ENCODE results near the gene GALNT7.
A peak's percentile ranks its signal among the peaks of the same experiment; 100 is the strongest.

GALNT7 gene

GRCh38 chr4:173270312-173271027 lies 101.9 kb downstream of the GALNT7 start:
- DNase-seq: no peak

GRCh38 chr4:173272314-173272713 lies 103.7 kb downstream of the GALNT7 start:
- no peak for DNase-seq

DNA sequence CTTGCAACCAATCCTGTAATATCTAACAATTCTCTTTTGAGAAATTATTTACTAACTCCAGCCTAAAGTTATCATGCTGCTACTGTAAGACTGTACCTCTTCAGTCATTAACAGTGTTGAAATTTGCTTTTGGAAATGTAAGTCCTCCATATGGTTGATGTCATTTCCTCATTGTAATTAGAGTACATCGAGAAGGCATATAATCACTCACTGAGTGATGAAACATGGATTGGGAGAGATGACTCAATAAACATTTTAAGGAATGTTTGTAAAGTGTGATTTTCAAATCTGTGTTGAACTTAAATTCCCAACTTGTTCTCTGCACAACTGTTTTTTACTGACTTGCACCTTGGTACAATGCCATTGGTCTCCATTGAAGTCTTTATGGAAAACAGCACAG lies 104.4 kb downstream of the GALNT7 start:
- peak; percentile 63 for DNase-seq

GRCh38 chr4:173273941-173274340 lies 105.3 kb downstream of the GALNT7 start:
- no peak for DNase-seq

DNA sequence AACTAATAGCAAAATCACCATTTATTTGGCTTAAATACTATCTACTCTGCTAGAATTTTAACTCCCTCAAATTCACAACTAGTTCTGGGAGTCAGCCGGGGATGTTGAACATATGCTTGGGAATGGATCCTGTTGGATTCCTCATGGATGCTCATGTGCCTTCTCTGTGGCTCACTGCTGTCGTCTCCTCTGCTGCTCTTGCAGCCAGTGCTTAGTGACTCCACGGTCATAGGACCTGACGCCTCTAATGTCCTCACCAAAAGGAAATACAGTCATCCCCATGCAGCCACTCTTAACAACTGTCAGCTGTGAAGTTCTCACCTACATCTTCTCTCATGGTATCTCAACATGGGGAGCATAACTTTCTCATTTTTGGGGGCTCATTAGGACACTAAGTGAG lies 106.1 kb downstream of the GALNT7 start:
- no peak for DNase-seq

GRCh38 chr4:173275150-173275549 lies 106.5 kb downstream of the GALNT7 start:
- DNase-seq: no peak

GRCh38 chr4:173277340-173277739 lies 108.7 kb downstream of the GALNT7 start:
- DNase-seq: no peak

- DNase-seq: no peak
These were observed 112.4 kb downstream of the GALNT7 start for GRCh38 chr4:173280998-173281397.

- DNase-seq: peak; percentile 11
These were observed 113.0 kb downstream of the GALNT7 start for GRCh38 chr4:173281406-173282255.

DNA sequence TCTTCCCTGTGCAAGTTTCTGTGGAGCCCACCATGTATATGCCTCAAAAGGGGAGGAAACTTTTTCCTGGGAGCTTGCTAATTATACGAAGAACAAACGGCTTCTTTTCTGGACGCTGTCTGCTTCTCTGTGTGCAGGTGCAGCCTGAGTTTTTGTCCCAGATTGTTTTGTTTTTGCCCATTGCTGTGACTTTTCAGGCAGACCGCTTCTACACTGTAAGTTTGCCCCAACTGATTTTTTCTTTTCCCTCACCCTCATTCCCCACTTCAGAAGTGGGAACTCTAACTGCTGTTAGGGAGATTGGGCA lies 113.6 kb downstream of the GALNT7 start:
- no peak for DNase-seq

DNA sequence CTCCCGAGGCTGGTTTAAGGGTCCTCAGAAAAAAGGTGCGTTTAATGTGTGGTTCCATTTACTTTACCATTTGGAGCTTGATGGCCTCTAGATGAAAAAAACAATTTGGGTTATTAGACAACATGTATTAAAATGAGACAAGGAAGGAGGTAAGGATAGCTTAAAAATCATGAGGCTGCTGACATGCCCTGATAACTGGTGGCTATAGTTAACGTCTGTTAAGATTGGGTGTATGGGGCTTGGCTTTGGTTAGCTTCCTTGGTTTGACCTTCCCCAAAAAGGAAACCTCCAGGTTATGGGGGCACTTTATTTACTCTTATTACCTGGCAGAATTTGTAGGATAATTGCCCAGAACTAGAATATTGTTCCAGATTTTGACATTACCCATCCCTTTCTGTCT lies 114.0 kb downstream of the GALNT7 start:
- no peak for DNase-seq

DNA sequence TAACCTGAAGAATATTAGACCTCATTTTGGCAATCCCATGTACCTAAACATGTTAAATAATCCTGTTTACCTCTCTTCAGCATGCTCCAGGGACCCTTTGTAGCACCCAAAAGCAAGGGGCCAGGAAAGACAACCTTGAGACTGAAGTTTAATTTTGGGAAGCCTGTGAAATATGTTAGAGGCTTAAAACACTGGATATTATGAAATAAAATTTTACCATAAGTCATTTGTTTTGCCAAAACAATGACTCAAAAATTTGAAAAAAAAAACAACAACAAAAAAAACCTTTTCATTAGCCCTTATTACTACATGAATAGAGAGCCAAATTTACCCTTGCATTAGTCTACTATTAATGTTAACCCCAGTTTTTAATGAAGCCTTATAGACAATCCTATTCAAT lies 115.9 kb downstream of the GALNT7 start:
- no peak for DNase-seq

GRCh38 chr4:173287486-173287885 lies 118.9 kb downstream of the GALNT7 start:
- no peak for DNase-seq

DNA sequence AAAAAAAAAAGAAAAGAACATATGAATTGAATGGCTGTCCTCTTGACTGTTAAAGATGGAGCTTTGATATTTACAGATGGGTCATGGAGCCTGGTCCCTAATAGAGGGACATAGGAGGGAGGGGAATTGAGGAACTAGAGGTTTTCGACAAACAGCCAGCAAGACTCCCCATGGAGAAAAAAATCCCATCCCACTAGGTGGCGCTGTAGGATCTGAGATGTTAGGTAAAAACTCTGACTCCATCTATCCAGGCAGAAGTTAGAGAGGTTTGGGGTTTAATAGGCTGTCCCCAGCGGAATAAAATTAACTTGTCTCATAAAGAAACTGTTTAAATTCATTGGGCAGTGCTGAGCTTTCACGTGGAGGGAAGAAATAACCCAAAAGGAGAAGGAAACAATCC lies 119.7 kb downstream of the GALNT7 start:
- DNase-seq: peak; percentile 72

- DNase-seq: no peak
These were observed 120.2 kb downstream of the GALNT7 start for GRCh38 chr4:173288698-173289352.

DNA sequence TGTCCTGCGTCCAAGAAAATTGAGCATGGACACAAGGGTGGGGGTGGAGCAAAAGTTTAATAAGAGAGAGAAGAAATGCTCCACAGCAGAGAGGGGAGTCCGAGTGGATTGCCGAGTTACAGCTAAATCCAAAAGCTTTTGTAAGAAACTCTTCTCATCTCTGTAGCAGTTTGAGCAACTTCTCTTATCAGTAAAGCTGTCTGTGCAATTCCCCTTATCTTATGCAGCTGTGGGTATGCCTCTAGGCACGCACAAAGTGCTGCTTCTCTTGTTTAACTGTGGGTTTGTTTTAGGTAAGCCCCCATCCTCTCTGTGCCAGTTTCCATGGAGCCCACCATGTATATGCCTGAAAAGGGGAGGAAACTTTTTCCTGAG lies 120.7 kb downstream of the GALNT7 start:
- no peak for DNase-seq

GRCh38 chr4:173291899-173292298 lies 123.3 kb downstream of the GALNT7 start:
- DNase-seq: no peak

DNA sequence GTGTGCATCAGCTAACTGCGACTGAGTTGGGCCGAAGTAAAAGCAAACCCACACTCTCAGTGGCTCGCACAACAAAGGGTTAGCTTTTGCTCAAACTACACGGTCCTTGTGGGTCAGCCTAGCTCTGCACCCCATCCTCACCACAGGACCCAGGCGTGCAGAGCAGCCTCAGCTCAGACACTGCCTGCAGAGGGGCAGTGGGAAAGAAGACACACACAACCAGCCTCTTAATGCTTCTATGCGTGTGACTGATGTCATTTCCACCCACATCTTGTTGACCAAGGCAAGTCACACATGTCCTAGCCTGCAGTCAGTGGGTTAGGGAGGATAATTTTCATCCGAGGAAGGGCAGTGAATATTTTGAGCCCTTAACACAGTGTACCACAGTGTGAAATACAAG lies 125.1 kb downstream of the GALNT7 start:
- no peak for DNase-seq

DNA sequence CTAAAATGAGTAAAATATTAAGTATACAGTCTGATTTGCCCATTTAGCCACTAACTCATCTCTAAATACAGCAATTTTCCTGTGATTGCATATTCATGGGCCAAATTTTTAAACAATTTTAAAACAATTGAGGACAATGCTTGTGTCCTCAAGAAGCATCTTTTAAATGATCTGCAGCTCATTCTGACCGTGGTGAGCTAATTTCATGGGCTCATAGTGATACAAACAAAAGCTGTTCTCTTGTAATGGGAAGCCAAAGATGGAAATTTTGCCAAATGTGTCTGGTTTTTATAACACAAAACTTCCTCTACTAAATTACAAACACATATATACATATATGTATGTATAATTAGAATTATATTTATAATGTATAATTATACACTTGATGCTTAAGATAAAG lies 125.8 kb downstream of the GALNT7 start:
- no peak for DNase-seq

- DNase-seq: peak; percentile 37
These were observed 133.0 kb downstream of the GALNT7 start for GRCh38 chr4:173301518-173302201.

DNA sequence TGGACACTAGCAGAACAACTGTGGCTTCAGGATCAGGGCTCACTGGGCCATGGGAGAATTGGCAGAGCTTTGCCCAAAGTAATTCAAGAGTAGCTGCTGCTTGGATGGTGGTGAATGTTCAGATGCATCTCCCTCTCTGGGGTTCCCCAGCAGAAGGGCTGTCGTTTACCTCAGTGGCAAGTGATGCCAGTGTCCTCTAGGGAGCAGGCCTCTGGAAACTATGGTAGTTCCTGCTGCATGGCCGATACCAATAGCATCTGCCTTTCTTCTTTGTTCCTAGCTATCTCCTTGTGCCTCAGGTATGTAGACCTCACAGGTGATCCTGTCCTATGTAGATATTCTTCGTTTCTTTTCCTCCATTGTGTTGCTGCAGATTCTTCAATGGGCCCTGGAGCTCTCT lies 139.2 kb downstream of the GALNT7 start:
- DNase-seq: no peak

GRCh38 chr4:173311368-173311767 lies 142.8 kb downstream of the GALNT7 start:
- no peak for DNase-seq

GRCh38 chr4:173314715-173315114 lies 146.1 kb downstream of the GALNT7 start:
- DNase-seq: no peak

DNA sequence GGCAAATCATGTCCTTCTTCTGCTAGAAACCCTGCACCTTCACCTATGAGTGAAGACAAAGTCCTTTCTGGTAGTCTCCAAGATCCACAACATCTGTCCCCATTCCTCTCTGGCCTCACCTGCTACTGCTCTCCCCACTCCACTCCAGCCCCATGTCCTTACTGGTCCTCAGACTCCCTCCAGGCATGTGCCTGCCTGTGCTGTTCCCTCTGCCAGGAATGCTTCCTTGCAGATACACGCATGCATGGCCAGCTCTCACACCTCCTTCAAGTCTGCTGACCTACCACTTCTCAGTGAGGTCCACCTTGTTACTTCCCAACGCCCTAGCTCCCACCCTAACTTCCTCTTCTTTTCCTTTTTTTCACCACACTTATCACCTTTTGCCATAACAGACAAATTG lies 147.4 kb downstream of the GALNT7 start:
- DNase-seq: no peak

All from inflammatory macrophage treated with lipopolysaccharide for 4 hours (primary cell).